NCI-H128 (cell line): ENCODE measurements around the gene CCDC85B.

Source experiments
- DNase-seq: peaks from one replicate; lab custom pipeline; 2025; ENCODE audit not compliant: unreplicated experiment; lab: John Stamatoyannopoulos, UW

Gene CCDC85B

DNA sequence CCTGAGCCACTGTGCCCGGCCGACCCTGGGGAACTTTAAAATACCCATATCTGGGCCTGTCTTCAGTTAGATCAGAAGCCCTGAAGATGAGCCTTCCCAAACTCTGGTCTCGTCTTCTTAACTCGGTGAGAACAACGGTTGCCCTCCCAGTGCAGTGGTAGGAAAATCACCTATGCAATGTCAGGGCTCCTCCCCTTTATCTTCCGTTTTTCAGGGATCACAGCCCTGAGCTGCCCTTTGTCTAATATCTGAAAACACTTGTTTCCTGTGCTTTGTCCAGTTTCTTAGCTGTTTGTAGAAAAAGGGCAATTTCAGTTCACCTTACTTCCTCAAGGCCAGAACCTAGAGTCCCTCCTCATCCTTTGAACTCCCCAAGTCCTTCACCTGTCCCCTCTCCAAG, 38.2 kb downstream of the CCDC85B start:
- no peak for DNase-seq

DNA sequence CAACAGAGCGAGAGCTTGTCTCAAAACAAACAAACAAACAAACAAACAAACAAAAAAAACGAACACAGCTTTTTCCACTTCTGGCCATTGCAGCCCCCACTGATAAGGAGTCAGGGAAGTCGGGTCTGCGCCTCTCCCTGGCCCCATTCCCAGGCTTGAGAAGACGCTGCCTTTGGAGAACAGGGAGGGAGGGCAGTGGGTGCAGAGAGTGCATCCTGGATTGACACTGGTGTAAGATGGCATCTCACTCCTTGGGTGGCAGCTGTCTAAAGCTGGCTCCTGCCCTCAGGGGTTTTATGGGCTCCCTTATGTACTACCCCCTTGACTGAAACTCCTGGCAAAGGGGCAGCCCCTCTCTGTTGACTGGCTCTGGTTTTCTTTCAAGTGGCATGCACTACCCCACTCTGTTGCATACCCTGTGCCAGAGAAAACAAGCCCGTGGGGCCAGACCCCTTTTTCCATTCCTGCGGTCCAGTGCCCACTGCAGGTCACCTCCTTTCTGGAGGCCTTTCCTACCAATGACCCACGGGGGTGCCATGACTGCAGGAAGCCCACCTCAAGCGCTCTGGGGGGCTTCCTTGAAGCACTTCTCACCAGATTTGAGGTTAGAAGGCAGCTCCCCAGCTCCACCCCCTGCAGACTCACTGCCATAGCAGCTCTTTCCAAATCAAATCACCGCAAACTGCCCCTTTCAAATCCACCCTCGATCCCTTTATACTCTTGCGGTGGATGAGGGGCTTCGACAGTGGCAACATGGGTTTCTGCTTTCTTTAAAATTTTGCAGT, 41.5 kb downstream of the CCDC85B start:
- no peak for DNase-seq

DNA sequence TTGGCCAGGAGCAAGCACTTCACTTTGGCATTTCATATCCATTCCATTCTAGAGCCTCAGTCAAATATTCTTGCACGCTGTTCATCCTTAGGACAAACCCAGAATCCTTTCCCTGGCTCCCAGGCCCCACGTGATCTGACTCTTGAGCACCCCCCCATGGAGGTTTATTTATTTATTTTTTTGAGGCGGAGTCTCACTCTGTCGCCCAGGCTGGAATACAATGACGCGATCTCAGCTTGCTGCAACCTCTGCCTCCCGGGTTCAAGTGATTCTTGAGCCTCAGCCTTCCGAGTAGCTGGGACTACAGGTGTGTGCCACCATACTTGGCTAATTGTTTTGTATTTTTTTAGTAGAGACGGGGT, 42.1 kb downstream of the CCDC85B start:
- no peak for DNase-seq

DNA sequence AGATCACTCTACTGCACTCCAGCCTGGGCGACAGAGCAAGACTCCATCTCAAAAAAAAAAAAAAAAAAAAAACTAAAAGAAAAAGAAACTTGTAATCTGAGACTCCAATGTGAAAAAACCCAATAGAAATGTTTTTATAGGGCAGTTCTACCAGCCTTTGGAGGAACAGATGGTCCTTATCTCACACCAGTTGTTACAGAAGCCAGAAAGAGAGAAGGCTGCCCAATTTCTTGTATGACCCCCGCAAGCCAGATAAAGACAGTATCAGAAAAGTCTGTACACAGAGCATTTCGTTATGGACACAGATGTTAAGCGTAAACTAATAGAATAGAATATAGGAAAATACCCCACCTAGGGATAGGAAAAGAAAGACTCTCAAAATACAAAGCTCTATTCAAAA, 43.5 kb downstream of the CCDC85B start:
- DNase-seq, result no peak

DNA sequence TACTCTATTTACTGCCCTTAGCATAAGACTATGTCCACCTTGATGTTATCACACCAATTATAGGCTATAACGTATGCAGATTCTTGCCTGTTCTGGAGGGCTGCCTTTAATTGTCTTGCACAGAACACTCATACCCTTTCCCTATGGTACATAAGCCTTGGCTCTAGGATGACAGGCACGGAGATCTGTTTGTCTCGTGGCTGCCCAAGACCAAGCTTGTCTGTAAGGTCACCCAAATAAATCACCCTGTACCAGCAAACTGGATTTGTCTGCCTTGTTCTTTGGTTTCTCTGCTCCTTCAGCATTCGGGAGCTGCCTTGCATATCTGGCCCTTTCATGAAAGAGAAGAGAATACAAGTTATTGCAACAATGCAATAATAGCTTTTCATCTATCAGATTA, 47.3 kb downstream of the CCDC85B start:
- DNase-seq, result no peak
